Measurements from ENCODE around the gene PDE6H. TPM values are rescaled to one million over a fixed set of nuclear protein-coding genes. Genes with fewer than 3 reads are reported as not detected.

The PDE6H gene
- total RNA-seq = 3.1 TPM in 1 of 2 replicates, not detected in the other

DNA sequence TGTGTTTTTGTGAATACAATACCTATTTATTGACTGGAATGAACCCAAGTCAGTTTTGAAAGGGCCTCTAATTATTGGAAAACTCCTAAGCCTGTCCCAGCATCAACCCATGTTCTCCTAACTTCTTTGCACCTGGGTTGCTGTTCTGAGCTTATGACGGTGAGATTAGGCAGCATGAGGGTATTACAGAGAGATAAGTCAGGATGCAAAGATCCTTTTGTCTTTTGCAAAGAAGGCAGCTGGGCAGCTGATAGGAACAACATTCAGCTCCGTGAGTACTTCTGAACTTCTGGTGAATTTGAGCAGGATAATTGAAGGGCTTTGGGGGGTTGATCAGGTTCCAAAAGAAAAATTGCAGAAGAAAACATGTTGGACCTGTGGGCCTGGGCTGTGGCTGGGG, at the start of gene PDE6H:
PDE6H (plus strand) TSS at position 227 of the 400 bp plus-strand sequence. CDS start 4,971 bp downstream, outside the sequence.

DNA sequence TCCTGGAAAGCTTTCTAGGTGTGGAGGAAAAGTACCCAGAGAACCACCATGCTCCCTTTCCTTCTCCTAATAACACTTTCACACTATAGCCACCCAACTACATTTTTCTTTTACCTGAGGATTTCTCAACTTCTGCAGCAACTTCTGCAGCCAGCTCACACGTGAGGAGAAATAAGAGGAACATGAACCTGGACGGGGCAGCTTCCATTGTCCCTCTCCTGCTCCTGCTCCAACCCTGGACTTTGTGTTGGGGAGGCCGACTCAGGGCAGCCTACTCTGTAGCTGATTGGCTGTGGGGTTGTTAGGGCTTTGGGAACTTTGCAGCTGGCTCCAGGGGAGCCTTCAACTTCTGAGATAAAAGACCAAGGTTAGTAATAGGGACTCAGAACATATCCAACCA, 34.5 kb upstream of the PDE6H start, which contains the start of gene ERP27:
ERP27 (minus strand) TSS at position 237 of the 400 bp plus-strand sequence; CDS start at position 208, 29 bp downstream.

DNA sequence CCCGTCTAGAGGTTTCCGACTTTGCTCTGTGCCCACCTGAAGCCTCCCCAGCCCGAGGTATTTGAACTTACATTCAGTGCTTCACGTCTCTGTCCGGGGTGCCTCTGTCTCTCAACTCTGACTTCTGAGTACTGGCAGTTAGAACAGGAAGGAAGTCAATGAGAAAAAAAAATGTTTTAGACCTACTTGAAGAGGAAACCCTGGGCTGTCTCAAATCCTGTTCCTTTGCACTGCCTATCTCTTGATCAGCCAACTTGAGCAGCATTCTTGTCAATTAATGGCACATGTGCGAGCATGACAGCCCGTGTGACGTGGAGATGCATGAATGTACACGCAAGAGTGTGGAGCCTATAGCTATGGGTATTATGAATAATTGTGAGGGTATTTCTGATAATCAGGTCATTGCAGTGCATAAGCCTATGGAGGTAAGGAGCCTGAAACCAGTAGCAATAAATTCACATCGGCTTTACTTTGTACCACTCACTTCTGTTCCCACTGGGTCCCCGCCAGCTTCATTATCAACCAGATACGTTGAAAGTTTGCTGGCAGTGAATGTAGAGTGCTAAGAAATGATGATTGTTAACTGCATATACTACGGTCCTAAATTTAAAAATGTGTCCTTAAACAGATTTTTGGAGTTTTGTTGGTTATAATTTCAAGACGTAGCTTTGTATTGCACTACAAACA, 11.2 kb upstream of the PDE6H start, which contains the start of gene ARHGDIB:
ARHGDIB (minus strand) TSS at position 136 of the 687 bp plus-strand sequence. CDS start 10,889 bp downstream, outside the sequence.

Other genes starting within 250 kb of the PDE6H start
- 16.2 and 18.1 TPM in 2 replicates for gene WBP11, start 169.6 kb upstream of the PDE6H start, total RNA-seq
- 0.49 and 0.54 TPM in 2 replicates for gene C12orf60, start 169.4 kb upstream of the PDE6H start, total RNA-seq
- gene SMCO3, start 158.9 kb upstream of the PDE6H start, total RNA-seq = 0.65 and 2.0 TPM in 2 replicates
- 43.5 and 57.0 TPM in 2 replicates for gene ART4, start 129.5 kb upstream of the PDE6H start, total RNA-seq
- gene MGP, start 87.2 kb upstream of the PDE6H start, total RNA-seq = 259 and 511 TPM in 2 replicates
- gene ERP27, start 34.5 kb upstream of the PDE6H start, total RNA-seq = not detected in 2 replicates
- 75.2 and 129 TPM in 2 replicates for gene ARHGDIB, start 11.4 kb upstream of the PDE6H start, total RNA-seq
- gene RERG, start 248.4 kb downstream of the PDE6H start, total RNA-seq = 0.72 and 1.6 TPM in 2 replicates